A673 (cell line): ENCODE results near the gene KIAA0825. TPM values are rescaled to one million over a fixed set of nuclear protein-coding genes. Genes with fewer than 3 reads are reported as not detected.

Source experiments
- BruUV-seq: library from RNA; stranded (reverse); fragments of 400-500 nt; replicated peaks from 2 replicates; lab custom pipeline; 2021; lab: Mats Ljungman, UMichigan
- CTCF ChIA-PET: fragments of 300-600 bp; sonication (Branson Sonifier 250); formaldehyde crosslinking; loops from one replicate; lab custom pipeline; 2022; ENCODE audit warnings: antibody characterized with exemption; lab: Charles Lee
- POLR2A ChIA-PET: fragments of 300-600 bp; sonication (Branson Sonifier 250); formaldehyde crosslinking; loops from one replicate; lab custom pipeline; 2022; ENCODE audit warnings: antibody characterized with exemption; ENCODE audit not compliant: low non-redundant PET; lab: Charles Lee
- DNase-seq: peaks from one replicate; pipeline ENCODE4 v3.0.0-alpha.2; 2015; ENCODE audit warnings: low spot score
- H3K27ac ChIP-seq: fragments of 200-600 bp; sonication (generic); 2 replicates; pipeline ENCODE4 v1.5.1; 2016; ENCODE audit warnings: mixed run types, low read depth, mild to moderate bottlenecking, mixed read lengths, antibody characterized with exemption, low read length; ENCODE audit not compliant: poor library complexity, severe bottlenecking
- H3K27me3 ChIP-seq: fragments of 200-600 bp; sonication (generic); replicated peaks from 2 replicates; pipeline ENCODE4 v1.6.1; 2017; ENCODE audit warnings: mixed run types, low read depth, mild to moderate bottlenecking, mixed read lengths, antibody characterized with exemption, low read length; ENCODE audit not compliant: insufficient read depth, poor library complexity
- H3K36me3 ChIP-seq: fragments of 200-600 bp; sonication (generic); 2 replicates; pipeline ENCODE4 v1.6.1; 2016; ENCODE audit warnings: mixed run types, mild to moderate bottlenecking, mixed read lengths, antibody characterized with exemption, low read length; ENCODE audit not compliant: insufficient read depth, poor library complexity, severe bottlenecking
- H3K4me1 ChIP-seq: fragments of 200-600 bp; sonication (generic); 2 replicates; pipeline ENCODE4 v1.6.1; 2017; ENCODE audit warnings: mixed run types, mild to moderate bottlenecking, mixed read lengths, antibody characterized with exemption, low read length; ENCODE audit not compliant: insufficient read depth, poor library complexity, severe bottlenecking
- H3K4me3 ChIP-seq: fragments of 200-600 bp; sonication (generic); 2 replicates; pipeline ENCODE4 v1.5.1; 2016; ENCODE audit warnings: low read depth, mixed run types, mild to moderate bottlenecking, mixed read lengths, low read length; ENCODE audit not compliant: poor library complexity, severe bottlenecking
- H3K9me3 ChIP-seq: fragments of 200-600 bp; sonication (generic); 2 replicates; pipeline ENCODE4 v1.6.1; 2016; ENCODE audit warnings: mixed run types, low read depth, mild to moderate bottlenecking, mixed read lengths, antibody characterized with exemption, low read length; ENCODE audit not compliant: poor library complexity, severe bottlenecking
- EZH2 ChIP-seq: fragments of 200-600 bp; sonication (generic); IDR thresholded peaks from 2 replicates; pipeline ENCODE4 v1.6.1; 2017; ENCODE audit warnings: borderline replicate concordance, low read depth, mild to moderate bottlenecking, mixed read lengths, antibody characterized with exemption, low read length; ENCODE audit not compliant: poor library complexity, severe bottlenecking
- intact Hi-C: fragments of 100-400 bp; cut with micrococcal nuclease; formaldehyde crosslinking; loops from one replicate; pipeline ENCODE4 v1.10.0; 2022; ENCODE audit not compliant: unreplicated experiment
- total RNA-seq: library from RNA; stranded (reverse); gene quantifications from 2 replicates; pipeline ENCODE4 v1.2.3, GENCODE V29; 2021
- TF ChIP-seq, protein P1 (sequence below): fragments of 300-800, 200-600 bp; sonication (generic); conservative IDR thresholded peaks from 2 replicates; pipeline ENCODE4 v1.5.1; 2017; ENCODE audit warnings: low read depth, mild to moderate bottlenecking, antibody characterized with exemption, low read length, moderate library complexity, mixed read lengths

The KIAA0825 gene
- total RNA-seq, 1 experiment from 2014 or later: 1.2 TPM

DNA sequence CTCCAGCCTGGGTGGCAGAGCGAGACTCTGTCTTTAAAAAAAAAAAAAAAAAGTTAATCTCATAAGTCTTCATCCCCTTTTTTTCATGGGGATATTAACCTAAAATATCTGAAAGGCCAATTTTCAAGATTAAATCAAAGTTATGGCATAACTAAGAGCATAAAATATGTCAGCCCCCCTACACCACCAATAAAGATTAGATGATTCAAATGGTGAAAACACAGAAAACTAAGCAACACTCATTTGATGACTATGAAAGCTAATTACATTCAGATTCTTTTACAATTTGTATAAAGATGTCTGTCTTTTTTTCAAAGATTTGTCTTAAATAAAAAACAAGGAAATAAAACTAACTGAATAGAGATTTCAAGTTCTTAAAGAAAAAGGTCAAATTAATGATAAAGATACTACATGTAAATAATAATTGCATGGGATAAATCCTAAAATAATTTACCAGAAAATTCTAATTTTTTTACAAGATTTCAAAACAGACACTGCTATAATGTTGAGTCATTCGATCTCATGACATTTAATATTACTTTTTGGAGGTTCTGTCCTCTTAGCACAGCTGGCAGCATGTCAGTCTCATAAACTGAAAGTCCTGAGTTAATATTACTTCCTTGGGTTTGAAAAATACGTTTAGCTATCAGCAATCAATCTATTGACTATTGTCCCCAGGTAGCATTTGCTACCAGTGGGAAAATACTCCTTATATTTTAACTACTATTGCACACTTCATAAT lies 112.9 kb downstream of the KIAA0825 start:
- no peaks in the 10 kb centered on the region for H3K4me1 ChIP-seq
- TF ChIP-seq, protein P1, sequence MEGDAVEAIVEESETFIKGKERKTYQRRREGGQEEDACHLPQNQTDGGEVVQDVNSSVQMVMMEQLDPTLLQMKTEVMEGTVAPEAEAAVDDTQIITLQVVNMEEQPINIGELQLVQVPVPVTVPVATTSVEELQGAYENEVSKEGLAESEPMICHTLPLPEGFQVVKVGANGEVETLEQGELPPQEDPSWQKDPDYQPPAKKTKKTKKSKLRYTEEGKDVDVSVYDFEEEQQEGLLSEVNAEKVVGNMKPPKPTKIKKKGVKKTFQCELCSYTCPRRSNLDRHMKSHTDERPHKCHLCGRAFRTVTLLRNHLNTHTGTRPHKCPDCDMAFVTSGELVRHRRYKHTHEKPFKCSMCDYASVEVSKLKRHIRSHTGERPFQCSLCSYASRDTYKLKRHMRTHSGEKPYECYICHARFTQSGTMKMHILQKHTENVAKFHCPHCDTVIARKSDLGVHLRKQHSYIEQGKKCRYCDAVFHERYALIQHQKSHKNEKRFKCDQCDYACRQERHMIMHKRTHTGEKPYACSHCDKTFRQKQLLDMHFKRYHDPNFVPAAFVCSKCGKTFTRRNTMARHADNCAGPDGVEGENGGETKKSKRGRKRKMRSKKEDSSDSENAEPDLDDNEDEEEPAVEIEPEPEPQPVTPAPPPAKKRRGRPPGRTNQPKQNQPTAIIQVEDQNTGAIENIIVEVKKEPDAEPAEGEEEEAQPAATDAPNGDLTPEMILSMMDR: no peak
- no peak for TF ChIP-seq EZH2
- H3K4me3 ChIP-seq: no peak overlapping the region
- no TSS peak for BruUV-seq
- no peaks in the 10 kb centered on the region for H3K27me3 ChIP-seq
- DNase-seq: no peak
- intact Hi-C loops: no loop called here
- no peaks in the 10 kb centered on the region for H3K36me3 ChIP-seq
- ChIA-PET POLR2A (no interaction called here), CTCF (no interaction called here)
- H3K27ac ChIP-seq: no peak overlapping the region
- no peaks in the 10 kb centered on the region for H3K9me3 ChIP-seq

DNA sequence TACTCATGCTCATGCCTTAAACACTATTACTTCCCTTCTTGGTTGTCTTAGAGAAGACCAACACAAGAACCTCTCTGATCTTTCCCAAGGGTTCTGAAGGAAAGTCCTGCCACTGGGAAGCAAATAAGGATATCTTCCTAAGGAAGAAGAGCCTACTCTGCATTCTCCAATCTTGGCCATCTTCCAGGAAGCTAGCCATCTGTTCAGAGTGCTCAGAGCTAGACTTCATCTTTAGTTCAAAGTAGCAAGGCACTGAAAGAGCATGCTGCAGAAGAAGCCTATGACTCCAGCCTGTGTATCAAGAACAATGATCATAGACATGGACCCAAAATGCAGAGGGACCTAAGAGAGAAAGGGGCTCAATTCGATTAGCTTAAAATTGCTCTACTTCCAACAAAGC lies 114.7 kb downstream of the KIAA0825 start:
- no peaks in the 10 kb centered on the region for H3K36me3 ChIP-seq
- no peak overlapping the region for H3K27ac ChIP-seq
- H3K4me1 ChIP-seq: no peaks in the 10 kb centered on the region
- ChIA-PET POLR2A (no interaction called here), CTCF (no interaction called here)
- H3K9me3 ChIP-seq: no peaks in the 10 kb centered on the region
- H3K4me3 ChIP-seq: no peak overlapping the region
- BruUV-seq: no TSS peak
- peak; percentile 9 for DNase-seq
- intact Hi-C loops: no loop called here
- TF ChIP-seq EZH2: no peak
- TF ChIP-seq, protein P1: no peak
- no peaks in the 10 kb centered on the region for H3K27me3 ChIP-seq

- no peaks in the 10 kb centered on the region for H3K9me3 ChIP-seq
- no TSS peak for BruUV-seq
- no peaks in the 10 kb centered on the region for H3K36me3 ChIP-seq
- no peaks in the 10 kb centered on the region for H3K27me3 ChIP-seq
- ChIA-PET CTCF (no interaction called here), POLR2A (no interaction called here)
- TF ChIP-seq EZH2: no peak
- TF ChIP-seq, protein P1: no peak
- no peaks in the 10 kb centered on the region for H3K4me1 ChIP-seq
- DNase-seq: no peak
- H3K4me3 ChIP-seq: no peak overlapping the region
- intact Hi-C loops: no loop called here
- H3K27ac ChIP-seq: no peak overlapping the region
Observed at GRCh38 chr5:94501365-94501764, 117.0 kb downstream of the KIAA0825 start.
